ENCODE measurements around the gene GJC1.

DNA sequence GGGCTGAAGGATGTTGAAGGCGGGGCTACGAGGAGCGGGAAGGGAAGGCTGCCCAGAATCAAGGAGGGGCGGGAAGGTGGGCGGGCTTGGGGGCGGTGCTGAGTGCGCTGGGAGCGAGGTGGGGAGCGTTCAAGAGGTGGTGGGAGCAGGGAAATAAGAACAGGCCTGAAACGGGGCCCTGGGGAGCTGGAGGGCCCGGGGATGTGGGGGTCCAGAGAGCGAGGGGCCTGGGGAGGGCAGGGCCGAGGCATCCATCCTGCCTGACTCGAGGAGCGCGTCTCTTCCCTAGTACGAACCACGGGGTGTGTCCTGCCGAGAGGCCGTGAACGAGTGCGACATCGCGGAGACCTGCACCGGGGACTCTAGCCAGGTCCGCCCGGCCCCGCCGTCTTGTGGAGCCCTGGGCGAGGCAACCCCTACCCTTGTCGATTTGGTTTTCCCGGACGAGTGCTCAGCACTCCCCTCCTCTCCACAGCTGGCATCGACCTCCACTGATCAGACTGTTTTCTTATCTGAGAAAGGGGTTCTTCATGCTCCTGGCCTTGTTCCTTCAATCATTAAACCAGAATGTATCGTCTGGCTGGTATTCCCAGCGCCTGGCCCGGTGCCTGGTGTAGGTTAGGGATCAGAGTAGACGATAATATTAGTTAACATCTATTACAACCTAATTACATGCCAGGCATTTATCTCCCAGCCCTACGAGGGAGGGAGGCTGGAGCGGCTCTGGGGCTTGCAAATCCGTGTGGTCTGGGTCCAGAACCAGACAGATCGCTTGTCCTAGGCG is 54.1 kb downstream of the GJC1 start:
- TF ChIP-seq POLR2A (IDR thresholded peaks at IDR 0.05), result no peak
- TF ChIP-seq, protein P1, sequence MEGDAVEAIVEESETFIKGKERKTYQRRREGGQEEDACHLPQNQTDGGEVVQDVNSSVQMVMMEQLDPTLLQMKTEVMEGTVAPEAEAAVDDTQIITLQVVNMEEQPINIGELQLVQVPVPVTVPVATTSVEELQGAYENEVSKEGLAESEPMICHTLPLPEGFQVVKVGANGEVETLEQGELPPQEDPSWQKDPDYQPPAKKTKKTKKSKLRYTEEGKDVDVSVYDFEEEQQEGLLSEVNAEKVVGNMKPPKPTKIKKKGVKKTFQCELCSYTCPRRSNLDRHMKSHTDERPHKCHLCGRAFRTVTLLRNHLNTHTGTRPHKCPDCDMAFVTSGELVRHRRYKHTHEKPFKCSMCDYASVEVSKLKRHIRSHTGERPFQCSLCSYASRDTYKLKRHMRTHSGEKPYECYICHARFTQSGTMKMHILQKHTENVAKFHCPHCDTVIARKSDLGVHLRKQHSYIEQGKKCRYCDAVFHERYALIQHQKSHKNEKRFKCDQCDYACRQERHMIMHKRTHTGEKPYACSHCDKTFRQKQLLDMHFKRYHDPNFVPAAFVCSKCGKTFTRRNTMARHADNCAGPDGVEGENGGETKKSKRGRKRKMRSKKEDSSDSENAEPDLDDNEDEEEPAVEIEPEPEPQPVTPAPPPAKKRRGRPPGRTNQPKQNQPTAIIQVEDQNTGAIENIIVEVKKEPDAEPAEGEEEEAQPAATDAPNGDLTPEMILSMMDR (IDR thresholded peaks at IDR 0.05), result no peak
